Posterior vena cava (tissue), 2 donors: ENCODE results near the gene MYO16. TPM values are rescaled to one million over a fixed set of nuclear protein-coding genes. Genes with fewer than 3 reads are reported as not detected.

Source experiments
- DNase-seq: peaks from one replicate; pipeline ENCODE4 v3.0.0-alpha.2; 2020; ENCODE audit warnings: low spot score
- intact Hi-C, 2 donors: fragments of 100-400 bp; cut with DNase I; formaldehyde crosslinking; loops; one replicate each; pipeline versions ENCODE4 v1.14.1 to v1.14.2; 2022 to 2023
- total RNA-seq, 2 donors: library from RNA; stranded (reverse); fragmentation: NEBNext Ultra II Directional; extraction: Animal tissue kit (Norgen Biotek cat#: 25700); gene quantifications; one replicate each; pipeline ENCODE4 v1.2.1, GENCODE V29; 2021
- donor health status: DM: yes; HTN: yes; CAD: no.
- donor health status: DM: yes; HTN: yes; CAD: no.

The MYO16 gene
- total RNA-seq, 2 donors from 2014 or later = 0.09 to 0.43 TPM

DNA sequence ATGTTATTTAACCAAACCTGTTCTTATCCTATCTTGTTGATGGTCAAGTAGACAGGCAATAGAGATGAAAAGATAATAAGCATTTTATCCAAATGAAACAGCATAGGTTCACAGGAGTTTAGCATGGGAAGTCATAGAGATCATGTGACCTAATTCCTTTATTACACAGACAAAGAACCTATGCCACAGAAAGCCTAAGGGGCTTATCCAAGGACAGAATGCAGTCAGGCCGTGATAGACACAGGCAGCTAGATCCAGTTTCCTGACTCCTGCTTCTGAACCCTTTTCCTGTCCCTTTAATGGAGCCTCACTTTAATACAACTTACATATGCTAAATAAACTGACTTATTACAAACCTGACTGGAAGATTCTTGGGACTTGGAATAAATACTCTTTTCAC lies 624.9 kb downstream of the MYO16 start:
- intact Hi-C loops = loop anchor here in 1 of 2 donors (10.0 kb wide), 1 partner anchor 99 kb away; no protein-coding TSS in a partner anchor
- no peak for DNase-seq

DNA sequence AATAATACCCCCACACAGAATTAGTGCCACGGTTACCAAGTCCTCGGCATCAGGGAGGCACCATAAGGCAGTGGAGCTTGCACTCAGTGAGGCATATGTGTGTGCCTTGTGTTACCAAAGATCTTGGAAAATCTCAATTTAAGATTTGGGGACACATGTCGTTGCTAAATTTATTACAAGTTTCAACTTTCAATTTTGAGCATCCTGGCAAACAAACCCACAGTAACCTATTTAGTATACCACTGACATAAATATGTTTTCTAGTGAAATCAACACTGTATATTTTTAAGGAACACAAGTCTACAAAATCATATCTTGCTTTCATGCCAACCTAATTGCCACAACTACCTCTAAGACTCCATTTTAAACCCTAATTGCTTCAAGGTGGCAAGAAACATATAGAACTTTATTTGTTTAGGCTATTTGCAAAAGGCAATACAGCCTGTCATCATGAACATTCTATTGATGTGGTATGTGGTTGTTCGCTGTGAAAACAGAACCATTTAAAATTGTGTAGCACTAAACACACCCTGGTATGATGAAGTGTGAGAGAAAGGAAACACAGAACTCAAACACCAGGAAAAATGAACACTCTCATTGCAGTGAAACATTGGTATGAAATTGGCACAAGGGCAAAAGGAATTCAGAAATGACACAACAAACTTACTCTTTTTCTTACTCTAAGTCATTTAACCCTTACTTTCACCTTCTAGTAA lies 625.9 kb downstream of the MYO16 start:
- intact Hi-C loops = loop anchor here in 1 of 2 donors (10.0 kb wide), 1 partner anchor 100 kb away; no protein-coding TSS in a partner anchor
- DNase-seq = no peak

DNA sequence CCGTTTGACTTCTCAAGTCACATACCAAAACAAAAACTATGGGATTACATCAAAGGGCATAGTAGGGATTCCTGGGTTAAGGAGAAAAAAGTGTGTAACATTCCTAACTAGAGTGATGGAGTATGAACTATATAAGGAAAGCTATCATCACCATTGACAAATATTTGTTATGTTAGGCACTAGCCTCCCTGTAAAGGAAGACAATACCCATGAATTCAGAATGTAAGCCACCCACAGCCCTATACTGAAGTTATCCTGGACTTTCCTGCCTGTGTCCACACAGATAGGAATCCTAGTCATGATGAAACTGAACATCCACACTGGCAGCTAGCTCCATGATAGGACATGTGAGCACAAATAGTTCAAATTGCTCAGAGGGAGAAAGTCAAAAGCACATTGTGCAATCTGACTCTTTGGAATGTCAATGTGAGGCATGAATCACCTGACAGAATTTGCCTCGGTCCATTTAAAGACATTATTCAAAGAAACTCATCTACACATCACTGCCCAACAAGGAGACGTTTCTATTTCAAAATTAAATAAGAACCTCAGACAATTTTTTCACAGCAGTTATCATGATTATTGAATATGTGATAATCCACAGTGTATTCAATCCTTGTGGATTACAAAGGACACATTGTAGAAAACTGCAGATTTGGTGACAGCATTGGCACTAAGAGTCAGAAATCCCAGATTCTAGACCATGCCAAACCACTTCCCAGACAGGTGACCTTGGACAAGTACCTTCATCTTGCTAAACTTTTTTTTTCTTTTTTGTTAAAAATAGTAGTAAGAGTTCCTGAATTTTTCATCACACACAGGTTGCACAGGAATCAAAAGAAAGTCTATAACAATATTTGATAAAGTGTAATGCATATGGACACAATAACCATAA lies 627.7 kb downstream of the MYO16 start:
- intact Hi-C loops = loop anchor here in 1 of 2 donors (10.0 kb wide), 1 partner anchor 102 kb away; no protein-coding TSS in a partner anchor
- DNase-seq = no peak
